Glomerular endothelial cell (primary cell): ENCODE measurements around the gene NFKBIZ. TPM values are rescaled to one million over a fixed set of nuclear protein-coding genes. Genes with fewer than 3 reads are reported as not detected.
"Not testable (repeated sequence)": the region's sequence is repeated elsewhere in the genome, so short reads cannot be mapped to it uniquely, and the experiment has no call there.

Experiments
- DNase-seq: peaks from one replicate; pipeline ENCODE4 v3.0.0-alpha.2; 2011; ENCODE audit warnings: low read depth, low spot score; ENCODE audit errors: extremely low read depth
- total RNA-seq: library from RNA; depleted of rRNA; stranded (reverse); fragments of >200 nt; gene quantifications from 2 replicates; pipeline ENCODE4 v1.2.3, GENCODE V29; 2015

Gene NFKBIZ
- total RNA-seq, 1 donor from 2014 or later = 35.4 TPM

DNA sequence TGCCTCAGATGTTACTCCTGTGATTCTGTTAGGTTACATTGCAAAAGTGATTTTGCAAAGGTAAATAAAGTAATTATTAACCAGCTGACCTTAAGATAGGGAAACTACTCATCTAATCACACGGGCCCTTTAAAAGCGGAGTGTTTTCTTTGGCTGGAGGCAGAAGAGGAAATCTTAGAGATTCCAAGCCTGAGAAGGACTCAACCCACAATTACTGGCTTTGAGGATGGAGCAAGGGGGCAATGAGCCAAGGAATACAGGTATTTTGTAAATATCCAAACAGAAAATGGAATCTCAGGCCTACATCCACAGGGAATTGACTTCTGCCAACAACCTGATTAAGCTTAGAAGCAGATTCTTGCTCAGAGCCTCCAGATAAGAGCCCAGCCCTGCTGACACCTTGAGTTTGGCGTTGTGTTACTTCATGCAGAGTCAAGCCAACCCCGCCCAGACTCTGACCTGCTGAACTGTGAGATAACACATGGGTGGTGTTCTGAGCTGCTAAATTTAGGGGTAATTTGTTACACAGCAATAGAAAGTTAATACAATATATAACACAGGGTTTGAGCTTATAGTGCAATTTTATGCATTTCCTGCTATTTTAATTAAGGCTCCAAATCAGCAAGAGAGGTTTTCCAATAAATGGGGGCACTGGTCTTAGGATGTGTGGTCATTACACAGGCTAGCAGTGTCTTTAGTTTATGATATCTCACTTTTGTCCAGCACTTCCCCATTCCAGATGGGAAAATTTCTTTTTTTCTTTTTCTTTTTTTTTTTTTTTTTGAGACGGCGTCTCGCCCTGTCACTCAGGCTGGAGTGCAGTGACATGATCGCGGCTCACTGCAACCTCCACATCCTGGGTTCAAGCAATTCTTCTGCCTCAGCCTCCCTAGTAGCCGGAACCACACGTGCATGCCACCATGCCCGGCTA is 19.5 kb downstream of the NFKBIZ start:
- DNase-seq = no peak

DNA sequence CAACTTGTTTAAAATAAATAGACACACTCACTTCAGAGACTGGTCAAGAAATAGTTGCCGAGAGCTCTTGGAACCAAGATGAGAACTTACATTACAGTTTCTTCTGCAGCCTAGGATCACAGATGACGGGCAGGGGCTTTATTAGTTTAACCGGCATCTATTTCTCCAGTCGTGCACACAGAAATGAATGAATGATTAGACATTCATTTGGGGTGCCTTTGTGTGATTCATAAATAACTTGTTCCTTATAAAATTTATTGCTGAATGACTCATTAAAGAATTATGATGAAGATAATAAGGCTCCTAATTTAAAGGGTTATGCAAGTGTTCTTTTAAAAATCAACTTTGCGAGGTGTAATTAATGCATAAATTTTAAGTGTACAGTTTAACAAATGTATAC is 20.8 kb downstream of the NFKBIZ start:
- DNase-seq = no peak

- no peak for DNase-seq
Measured at GRCh38 chr3:101873619-101874018, 24.3 kb downstream of the NFKBIZ start.

GRCh38 chr3:101876142-101876541 is 26.8 kb downstream of the NFKBIZ start:
- no peak for DNase-seq

GRCh38 chr3:101878589-101878988 is 29.3 kb downstream of the NFKBIZ start:
- DNase-seq = no peak

DNA sequence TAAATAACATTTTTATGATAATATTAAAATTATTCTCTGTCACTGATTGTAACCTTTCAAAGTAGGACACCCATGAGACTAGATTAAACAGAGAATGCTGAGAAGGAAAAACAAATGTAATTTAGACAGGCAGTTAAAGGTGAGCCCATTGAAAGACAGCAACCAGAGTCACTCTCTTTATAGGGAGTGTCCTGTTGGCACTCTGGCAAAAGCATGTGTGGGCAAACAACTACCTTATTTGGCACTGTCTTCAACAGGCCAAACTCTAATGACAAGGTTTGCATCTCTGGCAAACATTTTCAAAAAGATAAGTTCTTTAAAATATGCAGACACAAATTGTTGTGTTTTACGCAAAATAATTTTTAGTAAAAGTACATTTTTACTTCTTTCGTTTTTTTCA is 29.8 kb downstream of the NFKBIZ start:
- no peak for DNase-seq

GRCh38 chr3:101879623-101880284 is 30.4 kb downstream of the NFKBIZ start:
- DNase-seq = no peak

DNA sequence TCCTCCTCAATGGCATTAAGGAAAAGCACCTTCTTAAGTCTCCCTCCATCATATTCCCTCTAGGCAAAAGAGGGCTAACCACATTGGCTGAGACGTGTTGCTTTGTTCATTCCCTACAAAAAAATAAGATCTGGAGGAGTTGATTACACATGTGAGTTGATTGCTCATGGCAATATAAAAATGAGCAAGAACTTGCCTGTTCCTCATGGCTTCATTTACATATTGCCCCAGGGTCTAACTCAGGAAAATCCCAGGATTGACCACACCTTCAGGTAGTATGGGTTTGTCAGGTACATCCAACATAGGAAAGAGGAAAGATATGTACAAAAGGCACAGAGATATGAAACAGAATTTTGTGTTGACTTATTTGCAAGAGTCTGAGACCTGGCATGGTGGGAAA is 35.5 kb downstream of the NFKBIZ start:
- no peak for DNase-seq

GRCh38 chr3:101885584-101885983 is 36.3 kb downstream of the NFKBIZ start:
- not testable (repeated sequence) for DNase-seq

GRCh38 chr3:101886626-101887025 is 37.3 kb downstream of the NFKBIZ start:
- DNase-seq = no peak

GRCh38 chr3:101888653-101889052 is 39.3 kb downstream of the NFKBIZ start:
- DNase-seq = no peak

GRCh38 chr3:101890716-101891115 is 41.4 kb downstream of the NFKBIZ start:
- DNase-seq = no peak

DNA sequence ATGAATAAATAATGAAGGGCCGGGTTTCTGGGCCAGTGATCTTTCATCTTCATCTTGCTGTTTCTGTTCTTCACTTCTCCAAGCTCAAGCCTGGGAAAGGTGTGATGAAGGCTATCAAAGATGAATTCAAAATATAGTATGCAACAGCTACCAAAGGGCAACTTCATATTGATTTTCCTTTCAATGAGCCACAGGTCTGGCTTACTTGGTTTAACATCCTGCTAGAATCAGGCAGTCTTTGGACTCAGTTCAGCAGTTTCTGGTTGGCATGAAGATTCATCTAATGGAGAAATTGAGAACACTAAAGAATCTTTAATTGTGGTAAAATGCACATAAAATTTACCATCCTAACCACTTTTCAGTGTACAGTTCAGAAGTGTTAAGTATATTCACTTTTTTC is 43.3 kb downstream of the NFKBIZ start:
- DNase-seq = no peak

- DNase-seq = no peak
Measured at GRCh38 chr3:101896083-101896757, 46.9 kb downstream of the NFKBIZ start.

GRCh38 chr3:101897013-101897412 is 47.7 kb downstream of the NFKBIZ start:
- DNase-seq = no peak

GRCh38 chr3:101898039-101898438 is 48.7 kb downstream of the NFKBIZ start:
- no peak for DNase-seq

DNA sequence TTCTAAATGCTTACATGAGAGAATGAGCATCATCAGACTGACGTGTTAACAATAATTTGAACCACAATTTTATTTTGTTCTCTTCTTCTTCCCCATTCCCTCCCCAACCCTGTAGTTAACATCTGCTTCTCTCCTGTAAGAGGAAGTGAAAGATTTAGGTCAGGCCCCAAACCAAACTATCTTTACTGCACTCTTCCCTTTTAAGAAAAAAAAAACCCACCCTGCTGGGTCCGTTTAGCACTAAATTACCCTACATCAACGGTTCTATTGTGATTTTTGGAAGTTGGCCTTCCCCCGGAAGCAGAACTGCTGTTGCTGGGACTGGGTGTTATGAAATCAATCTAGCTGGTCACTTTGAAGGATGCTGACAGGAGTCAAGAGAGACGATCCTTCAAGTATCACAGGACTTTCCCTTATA is 49.4 kb downstream of the NFKBIZ start:
- no peak for DNase-seq

DNA sequence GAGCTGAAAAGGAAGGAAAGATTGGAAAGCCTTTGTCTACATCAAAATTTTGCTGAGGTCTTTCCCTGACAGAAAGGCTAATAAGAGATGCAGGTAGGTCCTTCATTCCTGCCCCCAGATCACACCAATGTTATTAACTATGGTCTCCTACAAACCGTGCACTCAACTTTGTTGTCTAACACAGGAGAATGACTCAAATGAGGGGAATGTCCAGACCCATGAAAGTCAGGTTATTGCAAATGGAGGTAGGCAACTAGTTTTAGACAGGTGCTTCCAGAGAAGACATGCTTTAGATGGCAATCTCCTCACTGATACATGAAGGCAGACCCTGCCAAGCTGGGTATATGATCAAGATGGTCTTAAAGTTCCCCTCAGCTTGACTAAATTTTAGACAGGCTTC is 51.0 kb downstream of the NFKBIZ start:
- no peak for DNase-seq

DNA sequence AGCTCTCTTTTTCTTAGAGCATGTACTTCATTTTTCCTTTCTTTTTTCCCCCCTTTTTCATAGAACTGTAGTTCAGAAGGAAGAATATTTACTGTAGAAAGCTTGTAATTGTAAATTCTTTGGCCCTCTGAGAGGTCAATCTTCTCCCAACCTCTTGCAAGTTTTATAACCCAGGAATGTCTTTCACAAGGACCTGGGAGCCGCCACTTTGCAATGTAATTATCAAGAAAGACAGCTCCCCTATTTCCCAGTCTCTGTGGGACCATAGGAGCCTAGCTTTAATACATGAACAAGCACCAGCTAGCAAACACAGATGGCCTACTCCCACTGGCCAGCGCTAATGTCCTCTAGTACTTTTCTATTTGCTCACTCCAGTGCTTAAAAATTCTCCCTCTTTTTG is 51.4 kb downstream of the NFKBIZ start:
- DNase-seq = no peak

GRCh38 chr3:101902041-101902440 is 52.7 kb downstream of the NFKBIZ start:
- no peak for DNase-seq

- DNase-seq = no peak
Measured at GRCh38 chr3:101903451-101903871, 54.1 kb downstream of the NFKBIZ start.
